HG03442 (cell line): ENCODE measurements around the gene PCNA.

ENCODE experiments used
- ATAC-seq: cut with Tn5 transposase; IDR thresholded peaks from one replicate; pipeline ENCODE4 v1.9.1; 2021; ENCODE audit warnings: mild to moderate bottlenecking, moderate library complexity; ENCODE audit not compliant: unreplicated experiment

Gene PCNA

DNA sequence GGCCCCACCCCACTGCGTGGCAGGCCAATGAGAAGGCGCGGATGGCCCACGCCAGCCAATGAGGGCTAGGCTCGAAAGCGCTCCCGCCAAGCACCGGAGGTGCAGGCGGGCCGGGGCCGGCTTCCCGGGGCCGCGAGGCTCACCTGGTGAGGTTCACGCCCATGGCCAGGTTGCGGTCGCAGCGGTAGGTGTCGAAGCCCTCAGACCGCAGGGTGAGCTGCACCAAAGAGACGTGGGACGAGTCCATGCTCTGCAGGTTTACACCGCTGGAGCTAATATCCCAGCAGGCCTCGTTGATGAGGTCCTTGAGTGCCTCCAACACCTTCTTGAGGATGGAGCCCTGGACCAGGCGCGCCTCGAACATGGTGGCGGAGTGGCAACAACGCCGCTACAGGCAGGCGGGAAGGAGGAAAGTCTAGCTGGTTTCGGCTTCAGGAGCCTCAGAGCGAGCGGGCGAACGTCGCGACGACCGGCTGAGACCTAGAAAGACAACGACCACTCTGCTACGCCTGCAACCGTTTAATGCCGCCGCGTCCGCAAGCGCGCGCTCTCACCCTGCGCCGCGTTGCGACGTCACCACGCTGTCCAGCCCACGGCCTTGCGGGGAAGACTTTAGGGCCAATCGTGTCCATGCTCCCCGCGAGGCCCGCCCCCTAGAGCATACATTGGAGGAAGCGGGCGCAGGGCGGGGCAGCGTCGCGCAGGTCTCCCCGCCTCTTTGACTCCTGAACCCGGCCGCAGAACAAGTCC lies at the start of gene PCNA:
PCNA (minus strand) TSS at position 524 of the 750 bp plus-strand sequence; CDS start at position 364, 160 bp downstream.
- peak; percentile 90 for ATAC-seq

DNA sequence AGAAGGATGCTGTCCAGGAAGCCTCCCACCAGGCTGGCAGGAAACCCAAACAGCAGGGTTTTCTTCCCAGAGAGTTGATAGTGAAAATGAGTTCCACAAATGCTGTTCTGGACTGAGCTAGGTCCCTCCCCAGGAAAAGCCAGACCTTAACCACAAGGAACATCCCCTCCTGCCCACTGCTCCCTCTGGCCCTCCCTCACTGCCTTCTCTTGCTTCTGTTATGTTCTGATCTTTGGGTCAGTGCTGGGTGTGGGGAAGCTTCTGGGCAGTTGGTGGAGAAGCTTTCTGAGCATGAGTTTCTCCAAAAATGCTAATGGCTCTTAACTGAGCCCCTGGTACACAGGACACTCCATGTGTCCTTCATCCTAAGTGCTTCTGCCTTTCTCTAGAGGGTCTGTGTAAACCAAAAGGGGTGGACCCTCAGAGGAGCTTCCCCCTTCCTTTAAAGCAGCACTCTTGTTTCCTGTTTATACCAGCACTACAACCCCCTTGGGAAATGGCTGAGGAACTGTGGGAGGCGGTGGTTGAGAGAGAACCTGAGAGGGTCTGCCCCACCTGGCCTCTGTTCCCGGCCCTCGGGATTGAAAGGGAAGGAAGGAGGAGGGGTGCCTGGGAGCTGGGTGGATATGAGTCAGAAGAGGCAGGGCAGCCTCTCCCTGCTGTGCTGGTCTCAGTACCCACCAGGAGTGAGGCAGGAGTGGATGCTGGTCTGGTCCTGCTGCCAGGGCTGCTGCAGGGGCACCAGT lies 49.1 kb upstream of the PCNA start:
- no peak for ATAC-seq

- no peak for ATAC-seq
Measured at GRCh38 chr20:5164645-5165625, 45.2 kb upstream of the PCNA start.

DNA sequence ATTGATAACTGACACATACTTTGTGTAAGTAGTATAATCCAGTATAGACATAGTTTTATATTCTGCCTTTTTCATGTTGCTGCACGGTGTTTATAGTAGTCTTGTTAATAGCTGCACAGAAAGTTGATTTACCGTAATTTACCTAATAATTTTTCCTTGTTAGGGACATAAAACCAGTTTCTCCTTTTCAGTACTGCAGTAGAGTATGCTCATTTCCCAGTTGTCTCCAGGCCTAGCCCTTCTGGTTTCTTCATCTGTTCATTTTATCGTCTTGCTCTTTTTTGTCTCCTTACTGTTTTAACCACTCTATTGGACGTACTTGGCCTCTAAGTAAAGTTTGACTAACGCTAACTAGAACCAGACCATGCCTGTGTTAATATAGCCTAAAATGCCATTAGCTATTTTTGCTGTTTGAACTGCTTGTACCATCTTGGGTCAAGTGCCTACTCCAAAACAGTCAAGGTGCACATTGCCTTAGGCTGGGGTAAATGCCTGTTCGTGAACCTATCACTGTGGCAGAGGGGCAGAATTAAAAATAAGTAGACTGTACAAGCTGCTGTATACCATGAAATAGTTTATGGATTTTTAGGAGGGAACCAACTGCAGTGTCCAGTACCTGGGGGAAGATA lies 41.9 kb upstream of the PCNA start:
- no peak for ATAC-seq

DNA sequence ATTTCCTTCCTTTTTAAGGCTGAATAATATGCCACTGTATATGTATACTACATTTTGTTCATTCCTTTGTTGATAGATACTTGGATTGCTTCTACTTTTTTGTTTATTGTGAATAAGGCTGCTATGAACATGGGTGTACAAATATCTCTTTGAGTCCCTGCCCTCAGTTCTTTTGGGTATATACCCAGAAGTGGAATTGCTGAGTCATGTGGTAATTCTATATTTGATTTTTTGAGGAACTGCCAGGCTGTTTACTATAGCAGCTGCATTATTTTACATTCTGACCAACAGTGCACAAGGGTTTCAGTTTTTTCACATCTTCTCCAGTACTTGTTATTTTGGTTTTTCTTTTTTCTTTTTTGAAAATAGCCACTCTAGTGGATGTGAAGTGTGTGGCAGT lies 41.1 kb upstream of the PCNA start:
- ATAC-seq: no peak

GRCh38 chr20:5159928-5160327 lies 40.2 kb upstream of the PCNA start:
- ATAC-seq: no peak

- no peak for ATAC-seq
Measured at GRCh38 chr20:5156675-5157448, 37.1 kb upstream of the PCNA start.

GRCh38 chr20:5155404-5155803 lies 35.6 kb upstream of the PCNA start:
- no peak for ATAC-seq

- ATAC-seq: no peak
Measured at GRCh38 chr20:5154543-5154925, 34.8 kb upstream of the PCNA start.

DNA sequence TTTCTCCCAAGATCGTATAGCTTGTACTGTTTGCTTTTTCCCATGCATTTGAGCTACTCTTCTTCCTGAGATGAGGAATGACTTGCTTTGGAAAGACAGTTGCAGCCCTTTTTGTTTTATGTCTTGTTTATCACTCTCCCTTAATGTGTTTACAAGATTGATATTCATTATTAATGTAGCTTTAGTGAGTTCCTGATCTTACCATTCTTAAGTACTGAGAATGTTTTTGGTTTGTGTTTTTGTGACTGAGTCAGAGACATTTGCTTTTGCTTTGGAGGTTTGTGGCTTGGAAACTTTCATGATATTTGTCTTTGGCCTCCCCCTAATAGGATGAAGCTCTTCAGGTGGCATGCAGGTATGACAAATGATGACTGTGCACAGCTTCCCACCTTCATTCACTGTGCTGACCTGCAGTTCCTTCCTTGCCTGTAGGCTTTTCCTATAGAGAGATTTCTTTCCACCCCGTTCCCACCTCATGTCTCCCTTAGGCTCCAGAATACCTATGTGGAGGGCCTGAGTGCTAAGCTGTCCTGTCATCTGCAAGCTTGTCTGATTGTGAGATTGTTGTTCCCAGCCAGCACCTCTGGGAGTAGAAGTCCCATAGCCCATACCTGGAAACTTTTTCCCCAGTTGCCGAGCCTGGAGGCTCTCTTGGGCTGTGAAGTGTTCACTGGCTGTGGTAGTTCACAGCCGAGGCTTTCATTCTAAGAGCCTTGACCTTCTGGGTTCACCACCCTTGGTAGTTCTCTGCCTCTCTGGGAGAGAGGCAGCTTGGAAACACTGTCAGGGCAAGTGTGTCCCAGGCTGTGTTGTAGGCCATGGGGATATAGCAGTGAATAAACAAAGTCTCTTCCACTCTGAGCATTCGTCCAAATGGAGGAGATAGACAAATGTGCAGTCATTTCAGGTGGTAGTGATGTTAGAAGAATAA lies 34.1 kb upstream of the PCNA start:
- ATAC-seq: no peak

DNA sequence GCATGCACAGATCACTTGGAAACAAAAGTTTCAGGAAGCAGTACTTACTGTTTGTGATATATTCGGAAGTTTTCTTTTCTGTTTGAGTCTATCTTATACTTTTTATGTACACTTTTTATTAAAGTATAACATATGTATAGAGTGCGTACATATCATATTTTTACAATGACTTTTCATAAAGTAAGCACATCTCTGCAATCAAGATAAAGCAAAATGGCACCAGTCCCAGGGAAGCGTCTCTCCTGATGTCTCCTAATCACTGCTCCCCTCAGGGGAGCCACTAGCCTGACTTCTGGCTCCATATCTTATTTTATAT lies 33.4 kb upstream of the PCNA start:
- no peak for ATAC-seq

DNA sequence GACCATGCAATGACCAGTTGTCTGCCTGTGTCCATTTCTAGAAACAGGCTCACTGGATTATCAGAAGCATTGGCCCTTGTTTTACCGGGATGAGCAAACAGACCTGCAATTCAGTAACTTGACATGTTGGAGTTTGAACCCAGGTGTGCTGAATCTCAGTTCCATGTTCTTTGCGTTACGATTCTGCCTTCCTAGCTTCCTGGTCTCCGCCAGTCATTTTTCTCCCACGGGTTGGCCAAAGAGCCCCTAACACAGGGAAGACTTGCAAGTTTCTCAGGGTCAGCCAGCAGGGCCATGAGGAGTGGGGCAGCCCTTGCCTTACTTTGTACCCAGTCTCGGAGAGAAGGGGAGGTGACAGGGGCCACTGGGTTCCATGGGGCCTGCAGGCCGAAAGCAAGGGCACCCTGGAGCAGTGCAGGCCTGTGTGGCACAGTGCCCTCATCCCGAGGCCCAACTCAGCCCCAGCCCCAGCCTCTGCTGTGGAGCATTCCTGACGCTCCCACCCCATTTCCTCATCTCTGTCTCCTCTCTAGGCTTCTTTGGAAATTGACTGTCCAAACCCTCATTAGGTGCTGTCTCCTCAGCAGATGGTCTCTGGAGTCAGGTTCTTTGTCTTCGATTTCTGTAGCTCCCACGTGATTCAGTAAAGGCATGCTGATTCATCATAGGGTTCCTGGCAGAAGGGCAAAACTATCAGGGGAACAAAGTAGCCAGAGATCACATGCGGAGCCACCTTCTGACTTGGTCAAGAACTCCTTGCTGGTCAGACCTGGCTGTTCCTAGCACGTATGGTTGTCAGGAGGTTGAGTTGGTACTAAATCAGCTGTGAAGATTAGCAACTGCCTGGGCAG lies 30.7 kb upstream of the PCNA start:
- ATAC-seq: no peak

DNA sequence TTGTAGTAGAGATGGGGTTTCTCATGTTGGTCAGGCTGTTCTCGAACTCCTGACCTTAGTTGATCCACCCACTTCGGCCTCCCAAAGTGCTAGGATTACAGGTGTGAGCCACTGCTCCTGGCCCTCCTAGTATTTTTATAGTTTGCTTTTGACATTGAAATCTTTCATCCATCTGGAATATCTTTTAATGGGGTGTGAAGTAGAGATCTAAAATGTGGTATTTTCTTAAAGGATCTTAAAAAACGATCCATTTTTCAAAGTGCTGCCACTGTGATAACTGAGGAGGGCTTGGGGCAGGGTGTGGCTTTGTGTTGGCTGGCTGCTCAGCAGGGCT lies 30.1 kb upstream of the PCNA start:
- no peak for ATAC-seq

GRCh38 chr20:5148581-5148980 lies 28.8 kb upstream of the PCNA start:
- ATAC-seq: no peak

DNA sequence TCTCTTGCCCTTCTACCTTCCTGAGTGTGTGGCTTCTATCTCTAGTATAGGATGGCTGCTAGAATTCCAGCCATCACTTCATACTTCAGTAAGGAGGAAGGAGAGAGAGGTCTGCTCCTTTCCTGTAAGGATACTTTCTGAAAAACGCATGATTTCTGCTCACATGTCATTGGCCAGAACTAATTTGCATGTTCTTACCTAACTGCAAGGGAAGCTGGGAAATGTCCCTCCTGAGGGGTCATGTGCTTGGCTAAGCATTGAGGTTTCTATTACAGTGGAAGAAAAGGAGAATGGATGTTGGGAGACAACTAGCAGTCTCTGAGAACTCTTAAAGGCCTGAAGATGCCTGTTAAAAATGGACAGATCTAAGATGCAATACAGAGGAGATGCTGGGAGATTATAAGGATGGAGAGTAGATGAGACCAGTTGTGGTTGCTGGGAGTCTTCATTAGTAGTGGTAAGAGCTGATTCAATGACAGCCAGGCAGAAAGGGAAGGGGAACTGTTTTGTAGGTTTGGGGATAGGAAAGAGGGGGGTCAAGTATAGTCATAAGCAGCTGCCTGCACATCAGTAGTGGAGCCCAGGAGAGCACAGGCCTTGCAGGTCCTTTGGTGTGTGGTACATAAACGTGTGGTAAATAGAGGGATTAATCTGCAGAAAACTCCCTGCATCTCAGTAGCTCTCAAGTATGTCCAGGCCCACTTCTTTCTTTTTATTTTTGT lies 27.3 kb upstream of the PCNA start:
- no peak for ATAC-seq

- no peak for ATAC-seq
Measured at GRCh38 chr20:5146099-5146668, 26.4 kb upstream of the PCNA start.

GRCh38 chr20:5145365-5146098 lies 25.8 kb upstream of the PCNA start:
- ATAC-seq: peak; percentile 40
